Dermis blood vessel endothelial cell (primary cell): ENCODE data around the gene FANCC. TPM values are rescaled to one million over a fixed set of nuclear protein-coding genes. Genes with fewer than 3 reads are reported as not detected.

Experiments used
- DNase-seq: peaks from one replicate; pipeline ENCODE4 v3.0.0; 2010
- total RNA-seq: library from RNA; depleted of rRNA; stranded (reverse); fragments of >200 nt; gene quantifications from 2 replicates; pipeline ENCODE4 v1.2.3, GENCODE V29; 2014

The FANCC gene
- total RNA-seq, 1 donor from 2014 or later: 5.3 TPM

DNA sequence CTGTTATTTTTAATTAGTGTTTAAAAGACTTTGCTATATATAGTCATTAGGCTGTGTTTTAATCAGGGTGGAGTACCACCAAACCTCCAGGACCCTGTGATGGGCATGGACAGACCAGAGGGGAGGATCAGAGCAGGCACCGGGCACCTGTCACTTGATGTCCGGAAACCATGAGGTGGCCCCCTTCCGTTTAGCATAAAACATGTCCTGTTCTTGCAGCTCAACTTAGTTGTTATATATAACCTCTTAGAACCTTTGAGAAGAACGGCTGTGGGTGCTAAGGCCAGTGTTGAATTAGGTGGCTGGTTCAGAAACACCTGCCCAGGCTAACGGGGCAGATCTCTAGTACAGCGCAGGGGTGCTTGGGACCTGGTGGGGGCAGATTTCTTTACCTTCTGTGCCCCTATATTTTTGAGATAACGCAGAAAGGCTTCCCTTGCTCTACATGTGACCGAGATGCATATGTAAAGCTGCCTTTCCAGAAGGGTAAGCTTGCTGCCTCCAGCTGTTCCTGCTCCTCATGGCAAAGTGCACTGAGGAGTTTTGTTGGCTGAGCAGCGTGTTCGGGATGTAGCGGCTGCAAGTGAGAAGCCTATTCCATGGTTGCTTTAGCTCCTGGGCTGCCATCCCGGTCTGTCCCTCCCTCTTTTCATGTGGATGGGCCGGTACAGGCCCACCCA, 255.5 kb downstream of the FANCC start:
- peak; percentile 34 for DNase-seq

DNA sequence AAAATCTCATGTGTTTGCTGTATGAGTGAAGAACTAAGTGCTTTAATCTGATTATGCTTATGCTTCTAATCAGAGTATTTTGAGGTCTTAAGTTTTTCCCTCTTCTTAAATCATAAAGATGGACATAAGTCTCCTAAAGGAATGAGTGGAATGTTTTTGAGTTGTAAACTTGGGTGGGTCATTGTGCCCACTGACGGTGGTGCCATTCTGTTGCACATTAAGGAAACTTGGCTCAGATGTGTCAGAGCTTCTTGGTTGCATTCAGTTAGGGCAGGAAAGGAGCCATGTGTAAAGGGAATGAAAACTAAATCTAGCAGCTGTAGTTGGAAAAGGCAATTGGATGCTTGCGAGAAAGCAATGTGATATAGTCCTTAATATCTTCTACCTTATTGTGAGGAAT, 256.6 kb downstream of the FANCC start:
- no peak for DNase-seq

DNA sequence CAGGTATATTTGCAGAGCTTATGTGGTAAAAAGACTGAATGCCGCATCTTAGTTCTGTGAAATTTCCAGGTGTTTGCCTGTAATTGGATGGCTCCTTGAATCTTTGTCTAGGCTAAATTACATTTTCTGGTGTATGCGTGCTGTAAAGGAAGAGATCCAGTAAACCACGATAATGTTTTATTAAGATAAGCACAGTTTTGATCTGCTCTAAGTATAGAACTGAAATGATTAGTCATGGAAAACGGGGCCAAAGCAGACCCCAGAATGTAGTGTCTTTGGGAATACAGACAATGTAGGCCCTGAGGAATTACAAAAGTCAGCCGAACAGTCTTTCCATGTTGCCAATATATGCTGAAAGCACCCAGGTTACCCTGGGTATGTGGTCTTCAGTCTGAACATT, 257.3 kb downstream of the FANCC start:
- DNase-seq: no peak

DNA sequence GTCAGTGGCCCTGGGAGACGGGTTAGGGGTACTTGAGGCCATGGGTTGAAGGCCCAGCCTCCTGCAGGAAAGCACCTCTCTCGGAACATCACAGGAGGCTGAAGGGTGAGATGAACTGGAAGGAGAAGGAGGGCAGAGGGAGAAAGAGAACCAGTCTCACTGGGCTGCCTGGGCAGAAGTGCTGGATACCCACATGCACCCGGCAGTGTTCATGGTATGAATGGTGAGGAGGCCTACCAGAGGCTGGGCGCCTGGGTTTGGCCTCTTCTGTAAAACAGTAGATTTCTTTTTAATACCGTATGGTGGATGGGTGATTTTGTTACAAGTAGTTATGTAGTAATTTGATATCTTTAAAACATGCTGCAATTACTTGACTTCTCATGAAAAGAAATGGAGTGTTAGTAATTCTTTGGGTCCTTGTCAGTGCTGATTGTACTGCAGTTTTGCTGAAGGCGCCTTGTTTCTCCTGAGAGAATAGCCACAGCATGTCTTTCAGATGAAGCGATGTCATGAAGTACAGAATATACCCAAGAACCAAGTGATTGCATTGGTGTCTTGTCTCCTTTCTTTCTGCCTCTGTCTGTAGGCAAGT, 258.6 kb downstream of the FANCC start:
- no peak for DNase-seq

DNA sequence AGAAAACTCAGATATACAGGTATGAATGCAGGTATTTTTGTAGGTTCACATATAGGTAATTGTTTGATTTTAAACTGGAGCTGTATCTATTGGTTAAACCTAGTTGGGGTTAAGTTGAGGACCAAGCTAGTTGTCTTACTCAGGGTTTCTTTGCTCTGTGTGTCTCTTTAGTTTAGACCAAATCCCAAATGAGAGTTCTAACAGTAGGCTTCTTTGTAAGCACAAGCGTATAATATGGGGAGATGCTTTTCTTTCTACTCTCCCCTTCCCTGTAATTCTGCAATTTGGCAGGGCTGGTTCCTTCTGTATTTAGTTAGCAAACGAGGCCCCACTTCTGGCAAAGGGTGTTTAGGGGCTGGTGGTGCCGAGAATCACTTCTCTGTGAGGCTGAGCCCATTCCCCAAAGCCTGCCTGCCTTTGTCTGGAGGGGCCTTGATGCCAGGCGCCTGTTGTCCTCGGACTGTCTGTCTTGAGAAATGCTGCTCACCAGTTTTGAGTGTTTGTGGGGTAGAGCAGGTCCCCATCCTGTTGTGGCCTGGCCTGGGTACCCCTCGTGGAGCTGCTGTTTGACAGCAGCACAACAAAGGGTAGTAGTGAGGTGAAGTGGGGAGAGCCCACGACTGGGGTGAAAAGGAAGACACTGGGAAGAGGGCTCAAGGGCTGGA, 259.3 kb downstream of the FANCC start:
- DNase-seq: no peak

DNA sequence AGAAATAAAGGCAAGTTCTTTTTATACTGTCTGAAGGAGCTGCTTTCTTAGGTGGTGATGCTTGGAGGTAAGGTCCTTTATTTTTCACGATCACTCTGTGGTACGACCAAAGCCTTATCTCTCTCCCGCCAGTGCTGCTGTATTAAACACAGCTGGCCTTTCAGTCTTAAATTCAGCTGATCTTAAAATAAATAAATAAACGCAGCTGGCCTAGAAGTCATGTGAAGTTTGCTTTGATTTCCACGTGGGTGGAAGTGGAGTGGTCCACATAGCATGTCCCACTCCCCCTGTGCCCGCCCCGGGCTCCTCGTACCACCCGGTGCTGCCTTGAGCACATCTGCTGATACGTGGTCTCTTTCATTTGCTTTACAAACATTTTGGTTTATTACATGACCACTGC, 260.4 kb downstream of the FANCC start:
- DNase-seq: no peak

DNA sequence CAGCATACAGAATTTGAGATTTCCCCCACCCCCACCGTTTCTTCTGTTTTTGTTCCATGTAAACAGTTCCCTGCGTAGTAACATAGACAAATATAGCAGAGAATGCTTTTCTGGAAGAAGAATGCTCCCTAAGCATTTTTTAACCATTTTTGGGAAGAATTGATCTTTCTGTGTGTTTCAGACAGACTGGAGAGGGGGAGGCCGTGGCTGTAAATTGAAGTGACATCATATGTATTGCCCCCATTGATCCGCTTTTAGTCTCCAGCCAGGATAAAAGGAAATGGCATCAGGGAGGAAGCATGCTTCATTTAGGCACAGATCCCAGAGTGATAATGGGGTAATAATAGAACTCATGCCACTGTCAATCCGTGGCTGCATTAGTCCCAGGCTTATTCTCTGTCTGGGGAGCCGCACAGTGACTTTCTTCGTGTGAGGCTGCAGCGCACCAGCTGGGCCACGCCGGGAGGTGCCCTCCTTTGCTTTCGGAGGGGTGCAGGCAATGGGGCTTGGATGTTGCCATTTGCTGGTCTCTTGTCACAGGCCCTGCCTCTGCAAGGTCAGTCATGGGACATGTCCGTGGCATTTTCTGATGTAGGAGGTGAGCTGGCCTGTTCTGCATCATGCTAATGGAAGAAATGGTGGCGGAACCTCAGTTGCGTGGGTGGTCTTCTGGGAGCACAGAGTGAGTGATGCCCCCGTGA, 261.5 kb downstream of the FANCC start:
- DNase-seq: peak; percentile 77

DNA sequence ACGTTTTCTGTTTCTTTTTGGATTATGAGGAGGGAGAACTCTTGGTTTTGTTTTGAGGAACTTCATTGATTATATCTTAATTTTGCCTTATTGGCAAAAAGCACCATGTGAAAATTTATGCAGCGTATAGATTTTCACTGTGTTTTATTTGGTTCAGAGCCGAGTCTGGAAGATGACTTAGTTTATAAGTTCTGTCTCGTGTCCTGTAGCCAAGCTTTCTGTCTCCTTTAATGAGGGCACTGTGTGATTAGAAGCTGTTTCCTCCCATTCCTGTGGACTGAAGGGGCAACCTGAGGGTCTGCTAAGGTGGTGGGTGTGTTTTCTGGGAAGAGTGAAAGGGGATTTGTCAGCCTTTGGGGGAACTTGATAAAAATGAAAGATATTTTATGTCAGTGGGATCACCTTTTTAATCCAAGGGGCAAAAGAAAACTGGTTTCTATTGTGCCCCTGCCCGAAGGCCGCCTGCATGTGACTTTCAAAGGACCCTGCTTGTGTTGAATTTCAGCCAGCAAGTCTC, 262.1 kb downstream of the FANCC start:
- DNase-seq: peak; percentile 51

DNA sequence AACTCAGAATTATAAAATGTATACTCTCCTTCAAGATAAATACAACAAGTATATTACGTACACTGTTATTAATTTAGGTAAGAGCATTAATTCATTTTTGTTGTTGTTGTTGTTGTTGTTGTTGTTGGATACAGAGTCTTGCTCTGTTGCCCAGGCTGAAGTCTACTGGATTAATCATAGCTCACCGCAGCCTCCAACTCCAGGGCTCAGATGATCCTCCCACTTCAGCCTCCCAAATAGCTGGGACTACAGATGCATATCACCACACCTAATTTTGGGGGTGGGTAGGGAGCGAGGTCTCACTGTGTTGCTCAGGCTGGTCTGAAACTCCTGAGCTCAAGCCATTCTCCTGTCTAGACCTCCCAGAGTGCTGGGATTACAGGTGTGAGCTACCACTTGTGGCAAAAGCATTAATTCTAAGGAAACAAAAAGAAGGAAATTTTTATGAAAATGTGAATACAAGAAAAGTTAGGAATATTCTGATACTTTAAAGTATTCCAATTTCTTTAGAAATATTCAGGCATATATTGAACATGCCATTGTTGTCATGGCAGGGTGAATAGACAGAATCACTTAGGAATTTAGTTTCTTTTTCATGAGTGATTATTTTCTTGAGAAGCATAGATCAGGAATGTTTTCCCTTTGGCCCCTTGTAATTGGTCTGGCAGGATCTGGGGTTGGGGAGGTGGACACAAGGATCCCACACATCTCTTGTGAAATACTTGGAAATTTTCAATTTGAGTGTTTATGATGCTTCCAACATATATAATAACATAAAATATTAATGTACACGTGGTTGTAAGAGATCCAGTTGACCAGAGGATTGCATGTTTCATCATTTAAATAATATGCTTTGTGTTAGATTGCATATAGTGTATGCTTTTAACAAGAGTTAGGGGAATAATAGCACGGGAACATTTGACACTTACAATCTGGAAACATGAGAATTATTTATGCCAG, 263.6 kb downstream of the FANCC start:
- no peak for DNase-seq

DNA sequence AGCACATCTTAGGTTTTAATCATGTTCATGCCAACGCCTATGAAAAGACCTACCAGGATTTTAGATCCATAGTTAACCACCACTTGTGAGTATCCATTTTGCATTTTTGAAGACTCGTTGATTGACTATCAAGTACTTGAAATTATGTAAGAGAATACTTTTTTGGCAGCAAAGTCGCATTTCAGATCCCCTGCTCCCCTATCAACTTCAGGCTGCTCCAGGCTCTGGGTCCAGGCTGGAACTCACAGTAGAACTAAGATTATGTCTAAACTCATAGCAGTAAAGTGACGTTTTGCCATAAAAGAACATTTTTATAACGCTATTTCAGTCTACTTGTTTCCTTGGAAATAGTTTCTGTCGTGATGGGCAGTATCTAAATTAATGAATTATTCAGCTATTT, 267.7 kb downstream of the FANCC start:
- no peak for DNase-seq

Other genes starting within 250 kb of the FANCC start
- 3.4 and 6.9 TPM in 2 replicates for gene PTCH1, start 199.3 kb upstream of the FANCC start, total RNA-seq